ENCODE results near the gene LYAR. TPM values are rescaled to one million over a fixed set of nuclear protein-coding genes. Genes with fewer than 3 reads are reported as not detected.
"Not testable (repeated sequence)": the region's sequence is repeated elsewhere in the genome, so short reads cannot be mapped to it uniquely, and the experiment has no call there.

LYAR gene
- total RNA-seq, 6 experiments from 2014 or later, result 2.6 to 8.9 (median 5.2) TPM

DNA sequence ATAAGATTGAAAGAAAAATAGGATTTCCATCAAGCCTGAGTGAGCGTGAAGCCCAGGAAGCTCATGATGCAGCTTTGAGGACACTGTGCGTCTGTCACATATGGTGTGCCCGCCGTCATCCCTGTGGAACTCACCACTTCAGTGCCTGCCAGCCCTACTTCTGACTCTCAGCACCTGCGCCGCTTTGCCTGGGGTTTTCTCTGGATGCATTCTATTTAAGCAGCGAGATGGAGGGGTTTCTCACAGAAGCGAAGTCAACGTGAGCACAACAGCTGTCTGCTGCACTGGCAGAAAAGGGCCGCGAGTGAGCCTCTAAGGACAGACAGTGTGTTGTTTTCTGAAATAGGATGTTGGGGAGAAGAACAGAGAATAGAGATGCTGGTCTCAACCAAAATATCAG lies 35.8 kb downstream of the LYAR start:
- ATAC-seq (no peak), DNase-seq (no peak)
- TF ChIP-seq, protein P1, sequence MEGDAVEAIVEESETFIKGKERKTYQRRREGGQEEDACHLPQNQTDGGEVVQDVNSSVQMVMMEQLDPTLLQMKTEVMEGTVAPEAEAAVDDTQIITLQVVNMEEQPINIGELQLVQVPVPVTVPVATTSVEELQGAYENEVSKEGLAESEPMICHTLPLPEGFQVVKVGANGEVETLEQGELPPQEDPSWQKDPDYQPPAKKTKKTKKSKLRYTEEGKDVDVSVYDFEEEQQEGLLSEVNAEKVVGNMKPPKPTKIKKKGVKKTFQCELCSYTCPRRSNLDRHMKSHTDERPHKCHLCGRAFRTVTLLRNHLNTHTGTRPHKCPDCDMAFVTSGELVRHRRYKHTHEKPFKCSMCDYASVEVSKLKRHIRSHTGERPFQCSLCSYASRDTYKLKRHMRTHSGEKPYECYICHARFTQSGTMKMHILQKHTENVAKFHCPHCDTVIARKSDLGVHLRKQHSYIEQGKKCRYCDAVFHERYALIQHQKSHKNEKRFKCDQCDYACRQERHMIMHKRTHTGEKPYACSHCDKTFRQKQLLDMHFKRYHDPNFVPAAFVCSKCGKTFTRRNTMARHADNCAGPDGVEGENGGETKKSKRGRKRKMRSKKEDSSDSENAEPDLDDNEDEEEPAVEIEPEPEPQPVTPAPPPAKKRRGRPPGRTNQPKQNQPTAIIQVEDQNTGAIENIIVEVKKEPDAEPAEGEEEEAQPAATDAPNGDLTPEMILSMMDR (IDR thresholded peaks at IDR 0.05), result no peak
- no peak for TF ChIP-seq POLR2A (IDR thresholded peaks at IDR 0.05)
- H3K4me1 ChIP-seq, result peaks cover 0 to 24% (median 0%) of the 10 kb centered on the region in 4 donors
- peak overlapping the region in 1 of 3 donors; percentile 18 for H3K27ac ChIP-seq
- H3K4me3 ChIP-seq, result no peak overlapping the region
- H3K27me3 ChIP-seq, result no peaks in the 10 kb centered on the region
- H3K36me3 ChIP-seq, result no peaks in the 10 kb centered on the region
- WGBS (ENCODE audit: insufficient coverage, low coverage, low lambda C conversion rate, missing lambda C conversion rate), result 81% methylated on average over 11 of the region's 11 CpGs
- H3K9me3 ChIP-seq, result no peaks in the 10 kb centered on the region
- intact Hi-C loops (cut with DNase I), result loop anchor here (5.0 to 10.0 kb wide), 2 partner anchors 78 to 81 kb away; no protein-coding TSS in a partner anchor

DNA sequence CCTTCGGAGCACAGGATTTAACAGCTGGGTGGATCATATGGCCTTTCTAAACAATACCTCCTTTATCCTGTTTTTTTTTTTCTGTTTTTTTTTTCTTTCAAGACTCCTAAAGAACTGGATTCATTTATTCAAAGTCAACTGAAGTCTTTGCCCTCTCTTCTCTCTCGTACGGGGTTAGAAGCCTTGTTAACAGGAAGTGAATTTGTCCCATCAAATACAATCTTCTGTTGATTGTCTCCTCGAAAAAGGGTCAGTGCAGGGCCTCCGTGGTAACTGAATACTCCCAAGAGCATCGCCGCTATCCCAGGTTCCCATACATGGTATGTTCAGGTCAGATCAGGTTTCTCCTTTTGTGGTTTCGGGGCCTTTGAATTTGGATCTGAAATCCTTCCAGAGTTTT lies 40.1 kb downstream of the LYAR start:
- no peaks in the 10 kb centered on the region for H3K9me3 ChIP-seq
- no peak overlapping the region for H3K27ac ChIP-seq
- no peak for TF ChIP-seq POLR2A (IDR thresholded peaks at IDR 0.05)
- TF ChIP-seq, protein P1 (IDR thresholded peaks at IDR 0.05), result no peak
- peaks cover 0 to 23% (median 0%) of the 10 kb centered on the region in 4 donors for H3K4me1 ChIP-seq
- H3K36me3 ChIP-seq, result peaks cover 0 to 13% (median 6%) of the 10 kb centered on the region in 4 donors
- intact Hi-C loops (cut with DNase I), result loop anchor here (5.0 to 10.0 kb wide), 2 partner anchors 82 to 85 kb away; no protein-coding TSS in a partner anchor
- no peak overlapping the region for H3K4me3 ChIP-seq
- no peaks in the 10 kb centered on the region for H3K27me3 ChIP-seq
- WGBS (ENCODE audit: insufficient coverage, low coverage, low lambda C conversion rate, missing lambda C conversion rate), result 83% methylated on average over 6 of the region's 8 CpGs
- DNase-seq (no peak), ATAC-seq (no peak)

DNA sequence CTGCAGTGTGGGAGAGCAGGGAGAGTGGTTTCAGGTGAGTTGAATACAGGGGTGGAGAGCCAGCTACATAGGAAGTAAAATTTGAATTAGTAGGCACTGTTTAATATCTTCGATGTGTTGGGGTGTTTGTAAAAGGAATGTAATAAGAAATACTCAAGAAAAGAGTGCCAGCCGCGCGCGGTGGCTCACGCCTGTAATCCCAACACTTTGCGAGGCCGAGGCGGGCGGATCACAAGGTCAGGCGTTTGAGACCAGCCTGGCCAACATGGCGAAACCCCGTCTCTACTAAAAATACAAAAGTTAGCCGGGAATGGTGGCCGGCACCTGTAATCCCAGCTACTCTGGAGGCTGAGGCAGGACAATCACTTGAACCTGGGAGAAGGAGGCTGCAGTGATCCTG lies 40.6 kb downstream of the LYAR start:
- 97% methylated on average over 11 of the region's 15 CpGs for WGBS (ENCODE audit: insufficient coverage, low coverage, low lambda C conversion rate, missing lambda C conversion rate)
- Histone ChIP-seq H3K4me3 (peak overlapping the region in 1 of 3 donors; percentile 91), H3K4me1 (peaks cover 0 to 18% (median 0%) of the 10 kb centered on the region in 4 donors), H3K36me3 (peaks cover 0 to 18% (median 7%) of the 10 kb centered on the region in 4 donors)
- DNase-seq; intact Hi-C loops (cut with DNase I); H3K27me3 ChIP-seq; ATAC-seq; H3K9me3 ChIP-seq; H3K27ac ChIP-seq: not testable (repeated sequence)

DNA sequence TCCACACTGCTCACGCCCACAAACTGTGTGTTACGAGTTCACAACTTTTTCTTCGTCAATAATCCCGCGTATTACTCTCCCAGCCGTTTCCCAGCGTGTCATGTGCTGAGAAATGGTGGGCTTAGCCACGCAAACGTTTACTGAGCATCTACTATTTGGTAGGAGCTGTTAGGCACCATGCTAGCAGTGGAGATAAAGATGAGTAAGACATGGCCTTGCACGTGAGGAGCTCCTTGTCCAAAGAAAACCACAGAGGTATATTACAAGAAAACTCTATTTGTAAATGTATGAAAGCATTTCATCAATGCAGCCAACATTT lies 41.1 kb downstream of the LYAR start:
- Histone ChIP-seq H3K4me3 (peak overlapping the region; percentile 83 to 91 (median 84)), H3K4me1 (peaks cover 0 to 14% (median 0%) of the 10 kb centered on the region in 4 donors), H3K27me3 (no peaks in the 10 kb centered on the region), H3K9me3 (no peaks in the 10 kb centered on the region), H3K36me3 (peaks cover 0 to 23% (median 7%) of the 10 kb centered on the region in 4 donors), H3K27ac (peak overlapping the region; percentile 85 to 95 (median 86))
- DNase-seq, result no peak
- WGBS (ENCODE audit: insufficient coverage, low coverage, low lambda C conversion rate, missing lambda C conversion rate), result 13% methylated on average over 9 of the region's 10 CpGs
- TF ChIP-seq, protein P1 (IDR thresholded peaks at IDR 0.05), result no peak
- TF ChIP-seq POLR2A (IDR thresholded peaks at IDR 0.05), result no peak
- intact Hi-C loops (cut with DNase I), result no loop called here
- ATAC-seq, result no peak

DNA sequence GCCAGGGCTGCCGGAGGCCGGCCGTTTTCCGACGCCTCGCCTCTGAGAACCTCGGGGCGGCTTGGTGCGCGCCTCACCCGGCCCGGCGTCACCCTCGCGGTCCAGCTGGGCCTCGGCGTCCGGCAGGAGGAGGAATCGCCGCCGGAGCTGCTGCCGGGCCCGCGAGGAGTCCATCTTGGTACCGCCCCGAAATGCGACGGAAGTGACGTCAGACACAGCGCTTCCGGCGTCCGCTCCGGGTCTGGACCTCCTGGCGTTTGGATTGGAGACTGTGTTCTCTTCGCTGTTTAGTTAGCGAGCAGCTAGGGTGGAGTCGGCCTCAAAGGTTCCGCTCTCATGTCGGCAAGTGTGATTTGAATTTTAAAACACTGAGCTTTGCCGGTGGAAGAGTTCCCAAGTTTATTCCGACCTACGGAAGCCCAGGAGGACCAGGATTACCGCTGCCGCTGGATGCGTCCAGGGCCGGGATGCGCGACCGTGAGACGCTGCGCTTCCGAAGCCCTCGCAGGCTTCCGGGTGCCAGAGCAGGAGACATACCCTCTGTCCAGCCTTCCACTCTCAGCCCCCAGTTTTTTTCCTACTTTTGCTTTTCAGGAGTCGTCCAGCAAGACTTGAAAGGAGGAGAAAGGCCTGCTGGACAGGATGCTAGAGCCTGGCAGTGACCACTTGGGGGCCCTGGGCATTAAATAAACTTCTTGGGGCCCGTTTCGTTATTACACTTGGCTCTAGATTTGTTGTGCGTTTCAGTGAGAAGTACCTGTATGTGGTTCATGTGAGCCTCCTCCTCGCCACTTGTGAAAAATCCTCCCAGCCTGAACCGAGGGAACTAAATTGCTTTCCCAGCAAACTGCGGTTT lies 41.7 kb downstream of the LYAR start, which contains the start of gene TMEM128:
Gene TMEM128 (minus strand): TSS at position 195 of the 856 bp plus-strand sequence. CDS start 21 bp downstream, at position 174.
- Histone ChIP-seq H3K4me3 (peak within 1 kb of the TSS; percentile 83 to 91 (median 84)), H3K27ac (peak within 1 kb of the TSS; percentile 85 to 95 (median 86)), H3K4me1 (peaks cover 0 to 14% (median 0%) of the 10 kb centered on the region in 4 donors), H3K9me3 (no peaks in the 10 kb centered on the region), H3K27me3 (no peaks in the 10 kb centered on the region), H3K36me3 (peaks cover 0 to 29% (median 7%) of the 10 kb centered on the region in 4 donors)
- ATAC-seq (peak; percentile 94 to 96 (median 94)), DNase-seq (peak; percentile 92 to 95 (median 94))
- TF ChIP-seq POLR2A (IDR thresholded peaks at IDR 0.05), result peak; percentile 84
- TF ChIP-seq, protein P1 (IDR thresholded peaks at IDR 0.05), result peak in 3 of 4 donors; percentile 13 to 16 (median 15)
- WGBS (ENCODE audit: insufficient coverage, low coverage, low lambda C conversion rate, missing lambda C conversion rate), result under 1% methylated on average over 26 of the region's 62 CpGs
- intact Hi-C loops (cut with DNase I), result no loop called here

Measured in right lobe of liver (tissue), 6 donors.